B cell (primary cell): Measurements from ENCODE around the gene TBC1D1. TPM values are rescaled to one million over a fixed set of nuclear protein-coding genes. Genes with fewer than 3 reads are reported as not detected.

Experiments
- ATAC-seq: fragments of 200-7000 bp; cut with Tn5 transposase; one replicate; pipeline ENCODE4 v1.10.0; 2021; ENCODE audit warnings: low read depth, mild to moderate bottlenecking, moderate number of reproducible peaks, moderate library complexity
- CTCF ChIA-PET: fragments of 350-600 bp; sonication (Branson Sonifier 250); formaldehyde crosslinking; loops from one replicate; lab custom pipeline; 2021; ENCODE audit warnings: antibody characterized with exemption, inconsistent platforms; lab: Charles Lee
- POLR2A ChIA-PET: fragments of 350-600 bp; sonication (Branson Sonifier 250); formaldehyde crosslinking; loops from one replicate; lab custom pipeline; 2021; ENCODE audit warnings: antibody characterized with exemption; lab: Charles Lee
- DNase-seq: peaks from one replicate; pipeline ENCODE4 v3.0.0; 2013
- H2AFZ ChIP-seq: 2 replicates; pipeline ENCODE4 v1.6.1; 2012; ENCODE audit warnings: mild to moderate bottlenecking, low read depth, low read length; ENCODE audit not compliant: insufficient read depth, poor library complexity, severe bottlenecking
- H3K27ac ChIP-seq, 2 donors: 1 replicate in 1 of 2; 2 replicates in 1 of 2; pipeline ENCODE4 v1.5.1; 2012 to 2013; ENCODE audit warnings: low read length in 2 of 2, mild to moderate bottlenecking in 2 of 2, moderate library complexity in 1 of 2
- H3K27me3 ChIP-seq, 4 experiments: fragments of 200-600 bp in 1 of 4; sonication (generic) in 1 of 4; replicated peaks in 1 of 4; 1 replicate in 2 of 4; 2 replicates in 2 of 4; pipeline versions ENCODE4 v1.6.1 to v1.7.0; 2013 to 2016; ENCODE audit warnings: low read length in 3 of 4, mild to moderate bottlenecking in 2 of 4, mixed read lengths in 1 of 4, moderate library complexity in 1 of 4; ENCODE audit not compliant: insufficient read depth in 4 of 4, control insufficient read depth in 3 of 4; ENCODE audit errors: control extremely low read depth in 1 of 4
- H3K36me3 ChIP-seq, 2 experiments: replicated peaks in 1 of 2; 1 replicate in 1 of 2; 2 replicates in 1 of 2; pipeline versions ENCODE4 v1.6.1 to v1.7.1; 2013; ENCODE audit warnings: low read length in 1 of 2; ENCODE audit not compliant: insufficient read depth in 2 of 2, control insufficient read depth in 1 of 2; ENCODE audit errors: control extremely low read depth in 1 of 2, extremely low read depth in 1 of 2
- H3K4me1 ChIP-seq, 2 donors: fragments of 200-600 bp in 1 of 2; sonication (generic) in 1 of 2; 1 replicate in 1 of 2; 2 replicates in 1 of 2; pipeline versions ENCODE4 v1.5.1 to v1.6.1; 2013 to 2017; ENCODE audit warnings: low read length in 2 of 2; ENCODE audit not compliant: control insufficient read depth in 2 of 2, insufficient read depth in 2 of 2
- H3K4me2 ChIP-seq: replicated peaks from 2 replicates; pipeline ENCODE3; 2012; ENCODE audit warnings: mild to moderate bottlenecking, low read depth, low read length; ENCODE audit not compliant: poor library complexity, severe bottlenecking
- H3K4me3 ChIP-seq, 5 experiments: fragments of 200-600 bp in 1 of 5; sonication (generic) in 1 of 5; 1 replicate in 3 of 5; 2 replicates in 2 of 5; pipeline versions ENCODE4 v1.5.1 to v1.7.0; 2011 to 2016; ENCODE audit warnings: low read length in 4 of 5, mild to moderate bottlenecking in 4 of 5, low read depth in 2 of 5, control low read depth in 1 of 5, moderate library complexity in 1 of 5; ENCODE audit not compliant: insufficient read depth in 1 of 5; ENCODE audit errors: control extremely low read depth in 1 of 5, extremely low read depth in 1 of 5
- H3K79me2 ChIP-seq: fragments of 200-600 bp; sonication (generic); one replicate; pipeline ENCODE4 v1.6.0; 2016; ENCODE audit warnings: low read length; ENCODE audit not compliant: control insufficient read depth, insufficient read depth
- H3K9ac ChIP-seq: fragments of 200-600 bp; sonication (generic); 2 replicates; pipeline ENCODE4 v1.6.1; 2017; ENCODE audit warnings: mild to moderate bottlenecking, low read length, moderate library complexity
- H3K9me3 ChIP-seq, 3 donors: one replicate each; pipeline versions ENCODE4 v1.6.1 to v1.7.1; 2013; ENCODE audit warnings: low read length in 2 of 3; ENCODE audit not compliant: control insufficient read depth in 2 of 3, insufficient read depth in 1 of 3; ENCODE audit errors: control extremely low read depth in 1 of 3
- H4K20me1 ChIP-seq: 2 replicates; pipeline ENCODE4 v1.6.0; 2012; ENCODE audit warnings: mild to moderate bottlenecking, low read length; ENCODE audit not compliant: insufficient read depth, control insufficient read depth, poor library complexity, severe bottlenecking
- H3K27ac Mint-ChIP-seq: one replicate; pipeline ENCODE4 v1.8.0; 2021; ENCODE audit warnings: mixed read lengths
- H3K27me3 Mint-ChIP-seq: one replicate; pipeline ENCODE4 v1.8.0; 2021; ENCODE audit warnings: mixed read lengths
- H3K4me1 Mint-ChIP-seq: one replicate; pipeline ENCODE4 v1.8.0; 2021; ENCODE audit warnings: mixed read lengths
- H3K4me3 Mint-ChIP-seq: one replicate; pipeline ENCODE4 v1.8.0; 2021; ENCODE audit warnings: mixed read lengths
- H3K9me3 Mint-ChIP-seq: one replicate; pipeline ENCODE4 v1.8.0; 2022; ENCODE audit warnings: mixed read lengths; ENCODE audit not compliant: insufficient read depth
- CTCF ChIP-seq: fragments of 200-600 bp; IDR thresholded peaks from one replicate; pipeline ENCODE4 v1.8.0; 2022; ENCODE audit warnings: antibody characterized with exemption, mild to moderate bottlenecking
- EZH2 ChIP-seq: IDR thresholded peaks from 2 replicates; pipeline ENCODE4 v1.6.1; 2012; ENCODE audit warnings: borderline replicate concordance, low read depth, mild to moderate bottlenecking, moderate library complexity, low read length; ENCODE audit not compliant: insufficient read depth, poor library complexity, severe bottlenecking
- WGBS: methylation state at CpG from one replicate; pipeline ENCODE4 v1.1.5; 2013; ENCODE audit warnings: missing lambda C conversion rate; ENCODE audit not compliant: insufficient coverage; 5-methylcytosine and 5-hydroxymethylcytosine counted together
- intact Hi-C: fragments of 100-400 bp; cut with micrococcal nuclease; formaldehyde crosslinking; loops from one replicate; pipeline ENCODE4 v1.10.0; 2022
- polyA plus RNA-seq: library from polyadenylated mRNA; depleted of rRNA; stranded (reverse); fragments of >200 nt; gene quantifications from 2 replicates; pipeline ENCODE4 v1.2.3, GENCODE V29; 2012
- total RNA-seq, 2 donors: library from RNA; stranded (reverse); fragments of 120-200 nt in 1 of 2; gene quantifications; 1 replicate in 1 of 2; 2 replicates in 1 of 2; pipeline versions ENCODE4 v1.2.3 to v1.2.4, GENCODE V29; 2013 to 2022

The TBC1D1 gene
- total and polyA plus RNA-seq, 2 donors (not counting 1 experiment from before 2014, with no cell fraction given): 88.2 to 98.7 TPM

DNA sequence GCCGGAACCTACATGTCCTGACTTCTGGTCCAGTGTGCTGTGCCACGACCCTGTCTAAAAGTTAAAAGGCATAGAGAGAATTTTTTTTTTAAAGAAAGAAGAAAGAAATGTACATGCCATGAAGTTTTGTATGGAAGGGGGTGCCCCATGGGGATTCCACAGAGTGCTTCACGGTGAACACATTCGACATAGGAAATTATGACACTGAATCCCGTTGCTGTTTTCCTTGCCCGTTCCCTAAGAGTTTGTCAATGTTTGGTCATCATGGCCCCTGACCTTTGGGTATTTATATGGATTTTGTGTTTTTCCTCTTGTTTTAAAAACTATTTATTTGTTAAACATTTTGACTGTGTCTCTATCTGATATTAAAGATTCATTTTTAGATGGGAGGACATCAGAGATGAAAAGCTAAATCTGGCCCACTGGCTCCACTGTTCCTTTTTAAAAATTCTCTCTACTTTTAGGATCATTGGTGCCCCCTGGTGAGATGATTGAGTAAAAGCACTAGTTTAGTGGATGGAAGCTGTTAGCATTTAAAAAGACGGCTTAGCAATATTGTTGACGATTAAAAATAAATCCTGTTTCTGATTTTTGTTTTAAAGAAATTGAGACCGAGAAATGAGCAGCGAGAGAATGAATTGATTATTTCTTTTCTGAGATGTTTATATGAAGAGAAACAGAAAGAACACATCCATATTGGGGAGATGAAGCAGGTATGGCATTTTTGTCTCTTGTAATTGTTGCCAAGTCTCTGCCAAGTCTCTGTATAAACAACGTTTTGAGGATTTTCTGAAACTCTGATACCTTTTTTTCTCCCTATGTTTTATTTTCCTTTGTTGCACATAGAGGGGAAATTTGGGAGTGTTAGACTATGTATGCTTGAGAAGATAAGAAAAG is 144.3 kb downstream of the TBC1D1 start:
- WGBS: 97% methylated on average over 5 of the region's 11 CpGs
- H3K79me2 ChIP-seq: peaks cover 15% of the 10 kb centered on the region
- no peaks in the 10 kb centered on the region for H3K9me3 ChIP-seq
- H3K9ac ChIP-seq: no peak overlapping the region
- peak; percentile 71 for DNase-seq
- ChIA-PET POLR2A (interaction anchor here (0.7 kb wide), 1 partner anchor 432 kb away, joined by 3 read pairs; no protein-coding TSS in a partner anchor), CTCF (interaction anchor here (0.6 to 11.3 kb wide), 31 partner anchors 8 to 437 kb away, joined by 3 to 253 read pairs (median 4); partner anchors contain the start of gene TBC1D1)
- H3K4me3 ChIP-seq: no peak overlapping the region
- H2AFZ ChIP-seq: no peak overlapping the region
- no peaks in the 10 kb centered on the region for H3K9me3 Mint-ChIP-seq
- H3K4me3 Mint-ChIP-seq: no peak overlapping the region
- H3K4me2 ChIP-seq: no peak overlapping the region
- peak; percentile 67 for ATAC-seq
- no peaks in the 10 kb centered on the region for H3K27me3 Mint-ChIP-seq
- H3K27ac Mint-ChIP-seq: no peak overlapping the region
- no peak for TF ChIP-seq EZH2
- peak; percentile 91 for TF ChIP-seq CTCF
- intact Hi-C loops: loop anchor here (1.0 to 5.0 kb wide), 6 partner anchors 64 to 432 kb away; partner anchors contain the start of genes PGM2, RELL1 and TBC1D1
- no peaks in the 10 kb centered on the region for H3K27me3 ChIP-seq
- H3K4me1 ChIP-seq: no peaks in the 10 kb centered on the region
- H4K20me1 ChIP-seq: no peaks in the 10 kb centered on the region
- no peaks in the 10 kb centered on the region for H3K4me1 Mint-ChIP-seq
- no peak overlapping the region for H3K27ac ChIP-seq
- peaks cover 3 to 60% of the 10 kb centered on the region in 2 experiments for H3K36me3 ChIP-seq
